ENCODE measurements around the gene DCUN1D4.

DCUN1D4 gene

DNA sequence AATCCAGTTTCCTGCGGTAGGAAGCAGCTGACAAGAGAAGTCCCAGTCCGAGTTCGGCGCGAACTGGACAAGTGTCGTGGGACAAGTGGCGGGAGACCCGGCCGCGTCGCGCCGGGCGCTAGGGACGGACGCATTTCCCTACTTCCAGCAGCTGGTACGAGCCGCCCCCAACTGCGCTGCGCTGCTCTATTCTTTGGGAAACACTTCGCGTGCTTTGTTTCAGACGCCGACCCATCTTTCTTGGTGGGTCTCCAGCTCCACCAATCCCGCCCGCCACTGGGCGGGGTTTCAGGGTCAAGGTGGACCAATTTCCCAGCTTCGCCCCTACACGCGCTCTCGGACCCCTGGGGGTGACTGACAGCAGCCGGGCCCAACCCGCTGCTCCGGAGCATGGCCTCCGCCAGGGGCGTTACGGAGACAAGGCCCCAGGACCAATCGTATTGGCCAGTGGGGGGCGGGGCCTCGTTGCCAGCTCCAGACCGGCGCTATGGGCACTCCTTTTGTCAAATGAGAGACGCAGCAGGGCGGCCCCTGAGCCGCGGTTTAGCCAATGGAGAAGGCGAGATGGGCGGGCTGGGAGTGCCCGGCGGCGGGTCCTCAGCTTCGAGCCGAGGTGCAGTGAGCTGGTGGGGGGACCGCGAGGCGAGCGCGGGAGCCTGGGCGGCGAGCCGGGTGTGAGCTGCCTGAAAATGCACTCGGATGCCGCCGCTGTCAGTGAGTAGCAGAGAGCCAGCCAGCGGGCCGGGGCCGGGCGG is at the start of gene DCUN1D4:
TSS of gene DCUN1D4 (plus strand) at position 600 of the 755 bp plus-strand sequence. CDS start at position 690, 90 bp downstream.
- peak; percentile 97 for DNase-seq

DNA sequence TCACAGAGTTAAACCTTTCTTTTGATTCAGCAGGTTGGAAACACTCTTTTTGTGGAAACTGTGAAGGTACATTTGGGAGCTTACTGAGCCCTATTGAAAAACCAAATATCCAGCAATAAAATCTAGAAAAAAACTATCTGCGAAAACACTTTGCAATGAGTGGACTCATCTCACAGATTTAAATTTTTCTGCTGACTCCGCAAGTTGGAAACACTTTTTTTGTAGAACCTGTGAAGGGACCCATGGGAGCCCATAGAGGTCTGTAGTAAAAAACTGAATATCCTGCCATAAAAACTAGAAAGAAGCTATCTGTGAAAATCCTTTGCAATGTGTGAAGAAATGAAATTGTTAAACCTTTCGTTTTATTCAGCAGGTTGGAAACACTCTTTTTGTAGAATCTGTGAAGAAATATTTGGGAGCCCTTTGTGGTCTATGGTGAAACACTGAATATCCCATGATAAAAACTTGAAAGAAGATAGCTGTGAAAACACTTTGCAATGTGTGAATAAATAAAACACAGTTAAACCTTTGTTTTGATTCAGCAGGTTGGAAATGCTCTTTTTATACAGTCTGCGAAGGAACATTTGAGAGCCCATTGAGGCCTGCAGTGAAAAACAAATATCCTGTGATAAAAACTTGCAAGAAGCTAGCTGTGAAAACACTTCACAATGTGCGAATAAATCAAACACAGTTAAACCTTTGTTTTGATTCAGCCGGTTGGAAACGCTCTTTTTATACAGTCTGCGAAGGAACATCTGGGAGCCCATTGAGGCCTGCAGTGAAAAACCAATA is 22.3 kb upstream of the DCUN1D4 start:
- no peak for DNase-seq

DNA sequence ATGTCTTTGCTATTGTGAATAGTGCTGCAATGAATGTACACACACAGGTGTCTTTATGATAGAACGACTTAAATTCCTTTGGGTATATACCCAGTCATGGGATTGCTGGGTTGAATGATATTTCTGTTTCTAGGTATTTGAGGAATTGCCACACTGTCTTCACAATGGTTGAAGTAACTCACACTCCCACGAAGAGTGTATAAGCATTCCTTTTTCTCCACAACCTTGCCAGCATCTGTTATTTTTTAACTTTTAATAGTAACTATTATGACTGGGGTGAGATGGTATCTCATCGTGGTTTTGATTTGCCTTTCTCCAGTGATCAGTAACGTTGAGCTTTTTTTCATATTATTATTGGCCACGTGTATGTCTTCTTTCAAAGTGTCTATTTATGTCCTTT is 17.6 kb upstream of the DCUN1D4 start:
- no peak for DNase-seq

DNA sequence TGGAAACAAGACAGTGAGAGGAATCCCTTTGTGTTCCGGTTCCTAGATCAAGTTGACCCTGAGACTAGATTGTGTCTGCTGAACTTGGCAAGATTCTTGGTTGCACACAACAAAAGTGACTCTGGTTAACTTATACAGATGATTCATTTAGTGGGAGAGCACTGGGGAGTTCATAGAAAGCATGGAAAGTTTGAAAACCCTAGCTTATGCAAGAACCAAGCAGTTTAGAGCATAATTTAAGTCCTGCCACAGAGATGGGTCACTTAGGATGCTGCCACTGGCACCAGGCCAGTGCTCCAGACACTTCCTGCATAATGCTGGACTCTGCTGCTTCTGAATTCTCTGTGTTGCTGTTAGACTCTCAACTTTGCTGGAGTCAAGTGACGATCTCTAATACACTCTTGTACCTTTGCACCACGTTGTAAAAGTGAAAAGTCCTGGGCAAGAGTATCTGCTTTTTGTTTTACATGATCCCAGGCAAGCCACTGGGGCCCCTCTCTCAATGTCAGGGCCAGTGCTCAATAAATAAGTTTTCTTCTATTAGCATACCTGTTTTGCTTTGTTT is 12.7 kb upstream of the DCUN1D4 start:
- DNase-seq = no peak

GRCh38 chr4:51831133-51831532 is 11.8 kb upstream of the DCUN1D4 start:
- DNase-seq = no peak

DNA sequence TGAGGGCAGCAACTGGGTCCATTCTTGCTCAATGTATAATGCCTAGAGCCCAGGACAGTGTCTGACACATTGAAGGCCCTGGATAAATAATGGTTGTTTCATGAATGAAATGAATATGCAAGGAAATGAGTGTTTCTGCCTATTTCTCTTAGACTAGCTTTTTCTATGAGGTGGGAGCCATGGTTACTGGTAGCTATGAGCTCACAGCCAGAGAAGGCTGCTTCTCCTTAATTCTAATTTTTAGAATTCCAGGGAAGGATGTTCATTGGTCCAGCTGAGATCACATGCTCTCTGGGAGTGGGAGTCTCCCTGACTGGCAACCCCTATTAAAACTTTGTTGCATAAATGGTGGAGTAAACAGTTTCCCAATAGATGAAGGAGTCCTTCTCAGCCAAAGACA is 9.7 kb upstream of the DCUN1D4 start:
- no peak for DNase-seq

GRCh38 chr4:51835079-51835478 is 7.9 kb upstream of the DCUN1D4 start:
- DNase-seq = no peak

DNA sequence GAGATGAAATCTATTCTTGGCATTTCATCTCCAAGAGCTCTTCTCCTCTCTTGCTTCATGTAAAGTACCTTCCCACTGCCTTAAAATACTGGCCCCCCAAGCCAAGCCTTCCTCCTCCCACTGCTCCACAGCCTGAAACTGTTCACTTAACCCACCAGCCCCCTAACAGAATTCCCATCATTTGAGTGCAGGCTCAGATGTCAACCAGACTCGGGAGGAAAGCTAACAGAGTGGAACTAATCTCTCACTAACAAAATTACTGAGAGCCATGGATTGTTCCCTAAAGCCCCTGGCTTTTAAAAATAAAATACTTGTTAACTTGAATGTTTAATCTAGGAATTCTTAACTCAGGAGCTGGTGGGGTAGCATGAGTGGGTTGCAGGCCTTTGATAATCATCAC is 7.1 kb upstream of the DCUN1D4 start:
- DNase-seq = no peak

DNA sequence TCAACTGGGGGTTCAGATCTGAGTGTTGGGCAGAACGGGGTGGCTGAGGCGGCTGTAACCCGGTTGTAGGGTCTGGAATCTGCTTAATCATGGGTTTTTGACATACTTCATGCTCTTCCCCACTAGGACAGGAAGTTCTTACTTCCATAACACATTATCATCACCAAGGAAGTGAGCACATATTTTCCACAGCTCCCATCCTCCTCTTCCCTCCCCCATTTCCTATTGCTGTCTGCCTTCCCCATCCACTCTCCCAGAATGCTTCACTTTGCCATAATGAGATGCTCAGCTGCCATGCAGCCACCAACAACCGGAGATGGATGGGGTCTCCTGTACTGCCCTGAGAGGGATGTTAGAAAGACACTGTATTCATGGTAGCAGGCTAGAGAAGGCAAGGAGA is 6.4 kb upstream of the DCUN1D4 start:
- no peak for DNase-seq

DNA sequence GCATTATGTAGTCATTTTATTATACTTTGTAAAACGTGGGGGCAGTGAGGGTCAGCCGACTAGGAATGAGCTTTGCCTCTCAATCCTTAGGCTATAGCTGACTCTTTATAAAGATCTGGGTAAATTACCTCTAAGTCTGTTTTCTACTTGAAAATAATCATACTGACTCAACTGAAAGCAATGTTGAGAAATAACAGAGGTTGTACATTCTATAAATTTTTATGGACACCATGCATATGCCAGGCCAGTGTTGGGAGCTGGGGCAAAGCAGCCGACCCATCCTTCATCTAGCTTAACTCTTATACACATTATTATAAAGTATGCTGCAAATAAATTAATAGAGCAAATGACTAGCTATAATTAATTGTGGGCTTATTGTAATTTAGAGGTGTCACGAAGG is 2.2 kb upstream of the DCUN1D4 start:
- no peak for DNase-seq

DNA sequence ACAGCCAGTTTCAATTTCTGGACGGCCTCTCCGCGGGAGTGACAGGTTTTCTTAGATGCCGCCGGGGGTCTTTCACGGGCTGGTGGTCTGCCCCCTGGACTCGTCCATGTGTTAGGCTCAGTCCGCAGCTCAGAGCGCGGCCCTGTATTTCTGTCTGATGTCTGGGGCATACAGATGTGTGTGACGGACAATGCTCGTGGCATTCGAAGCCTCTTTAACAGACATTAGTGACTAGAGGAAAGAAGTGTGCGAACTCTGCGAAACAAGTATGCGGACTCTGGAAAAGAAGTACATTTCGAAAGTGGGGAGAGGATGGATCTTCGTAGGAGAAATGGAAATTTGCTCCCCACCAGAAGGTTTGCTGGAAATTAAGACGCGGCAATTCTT is 793 bp upstream of the DCUN1D4 start:
- no peak for DNase-seq

DNA sequence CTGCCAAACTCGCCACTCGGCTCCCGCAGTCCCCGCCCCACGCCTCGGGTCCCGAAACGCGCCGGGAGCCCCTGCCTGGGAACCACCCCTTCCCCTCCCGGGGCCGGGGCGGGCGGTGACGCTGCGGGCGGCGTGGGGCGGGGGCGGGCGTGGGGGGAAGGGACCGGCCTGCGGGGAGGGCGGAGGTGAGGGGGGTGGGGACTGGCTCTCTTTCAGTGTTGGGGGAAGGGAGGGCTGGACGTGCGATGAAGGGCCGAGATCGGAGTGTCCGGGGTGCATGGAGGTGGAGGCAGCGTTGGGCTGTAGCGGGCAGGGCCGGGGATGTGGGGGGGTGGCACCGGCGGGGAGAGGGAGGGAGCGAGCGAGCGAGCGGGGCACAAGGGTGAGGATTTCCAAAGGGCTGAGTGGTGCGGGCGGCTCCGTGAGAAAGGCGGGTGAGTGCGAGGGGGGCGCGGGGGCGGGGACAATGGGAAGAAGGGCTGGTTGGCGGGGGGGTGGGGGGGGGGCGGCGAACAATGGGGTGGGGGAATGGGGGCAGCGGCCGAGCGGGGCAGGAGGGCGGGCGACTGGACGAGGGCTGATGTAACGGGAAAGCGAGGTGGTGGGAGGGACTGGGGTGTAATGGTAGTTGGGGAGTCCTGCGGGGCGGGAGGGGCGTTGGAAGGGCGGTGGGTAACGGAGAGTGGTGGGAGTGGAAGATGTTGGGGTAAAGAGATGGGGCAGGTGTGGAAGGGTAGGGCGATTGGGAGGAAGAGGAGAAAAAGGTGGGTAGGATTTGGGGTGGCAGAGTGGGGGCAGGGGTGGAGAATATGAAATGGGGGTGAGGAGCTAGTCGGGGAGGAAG is 578 bp downstream of the DCUN1D4 start:
- DNase-seq = no peak

GRCh38 chr4:51844153-51845054 is 1.5 kb downstream of the DCUN1D4 start:
- peak; percentile 65 for DNase-seq

DNA sequence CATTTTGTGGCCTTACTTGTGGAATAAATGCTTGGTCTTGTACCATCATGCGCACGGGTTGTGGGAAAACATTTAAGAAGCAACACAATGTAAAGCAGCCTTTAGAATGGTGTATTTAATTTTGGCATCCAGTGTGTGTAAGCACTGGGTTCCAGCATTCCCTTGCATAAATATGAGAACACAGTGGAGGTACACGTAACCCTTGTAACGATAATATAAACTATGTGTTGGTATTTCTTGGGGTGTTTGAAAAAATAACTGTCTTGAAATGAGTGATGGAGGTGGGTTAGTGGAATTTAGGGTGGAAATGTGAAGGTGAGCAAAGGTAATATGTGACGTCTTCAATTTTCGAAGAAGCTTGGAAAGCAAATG is 2.1 kb downstream of the DCUN1D4 start:
- DNase-seq = no peak

- no peak for DNase-seq
These were observed 2.8 kb downstream of the DCUN1D4 start for GRCh38 chr4:51845711-51846110.

DNA sequence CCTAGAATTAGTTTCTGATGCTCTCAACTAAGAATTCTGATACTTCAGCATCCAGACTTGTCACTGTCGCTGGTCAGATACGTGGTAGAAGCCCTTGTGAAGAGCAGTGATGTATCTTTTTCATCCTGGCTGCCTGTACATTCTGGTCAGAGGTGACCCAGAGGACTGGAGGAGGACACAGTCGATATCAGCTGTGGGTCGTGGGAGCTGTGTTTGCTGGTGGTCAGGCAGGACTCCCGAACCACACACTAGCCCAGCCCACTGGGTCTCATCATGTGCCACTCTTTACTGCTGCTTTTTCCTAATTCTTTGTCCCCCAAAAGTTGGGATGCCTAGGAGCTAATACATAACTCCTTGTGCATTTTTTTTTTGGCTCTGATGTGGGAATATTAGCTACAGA is 6.5 kb downstream of the DCUN1D4 start:
- DNase-seq = no peak

DNA sequence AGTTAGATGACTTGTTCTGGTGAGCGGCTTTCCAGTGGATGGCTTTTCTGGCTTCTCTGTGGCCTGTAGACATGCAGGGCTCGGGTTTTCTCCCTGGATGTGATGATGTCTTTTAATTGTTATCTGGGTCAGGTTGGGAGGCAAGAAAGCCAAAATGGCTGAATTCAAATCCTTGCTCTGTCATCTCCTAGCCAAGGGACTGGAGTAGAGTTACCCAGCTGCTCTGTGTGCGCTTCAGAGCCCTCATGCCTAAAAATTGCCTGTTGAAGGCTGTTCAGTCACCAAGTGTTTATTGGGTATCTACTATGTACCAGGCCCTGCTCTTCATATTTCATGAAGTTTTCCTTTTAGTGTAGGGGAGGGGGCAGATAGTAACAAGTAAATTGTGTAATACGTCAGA is 7.3 kb downstream of the DCUN1D4 start:
- no peak for DNase-seq

DNA sequence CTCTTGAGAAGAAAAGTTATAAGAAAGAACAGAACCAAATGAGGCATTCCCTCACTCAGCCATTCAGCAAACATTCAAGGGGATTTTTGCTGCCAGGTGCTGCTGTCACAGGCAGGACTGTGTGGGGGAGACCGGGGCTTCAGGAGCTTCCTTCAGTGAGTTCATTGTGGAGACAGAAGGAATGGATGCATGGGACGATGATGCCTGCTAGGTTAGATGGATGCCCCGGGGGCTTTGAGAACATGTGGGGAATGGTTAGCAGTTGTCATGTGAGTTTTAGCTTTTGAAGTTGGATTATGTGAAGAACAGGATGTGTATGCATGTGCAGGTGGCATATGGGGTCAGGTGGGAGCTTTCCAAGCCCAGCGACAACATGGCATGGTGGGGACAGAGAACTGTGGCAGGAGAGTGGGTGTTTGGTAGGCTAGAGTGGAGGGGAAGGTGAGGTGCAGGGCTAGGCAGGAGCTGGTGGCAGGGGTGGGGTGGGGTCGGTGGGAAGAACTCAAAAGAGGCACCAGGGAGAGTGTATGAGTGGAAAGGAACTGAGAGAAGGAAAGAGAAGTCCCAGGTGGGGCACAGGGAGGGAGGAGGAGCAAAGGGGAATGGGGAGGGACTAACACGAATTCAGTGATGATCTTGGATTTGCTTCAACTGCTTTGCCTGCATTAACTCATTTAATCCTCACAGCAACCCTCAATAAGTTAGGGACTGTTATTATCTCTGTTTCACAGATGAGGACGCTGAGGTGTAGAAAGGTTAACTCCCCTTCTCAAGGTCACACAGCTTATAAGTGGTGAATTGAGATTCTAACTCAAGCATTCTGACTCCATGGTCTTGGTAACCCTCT is 8.4 kb downstream of the DCUN1D4 start:
- no peak for DNase-seq

- DNase-seq = no peak
These were observed 9.0 kb downstream of the DCUN1D4 start for GRCh38 chr4:51851937-51852290.

GRCh38 chr4:51853027-51853682 is 10.2 kb downstream of the DCUN1D4 start:
- no peak for DNase-seq

DNA sequence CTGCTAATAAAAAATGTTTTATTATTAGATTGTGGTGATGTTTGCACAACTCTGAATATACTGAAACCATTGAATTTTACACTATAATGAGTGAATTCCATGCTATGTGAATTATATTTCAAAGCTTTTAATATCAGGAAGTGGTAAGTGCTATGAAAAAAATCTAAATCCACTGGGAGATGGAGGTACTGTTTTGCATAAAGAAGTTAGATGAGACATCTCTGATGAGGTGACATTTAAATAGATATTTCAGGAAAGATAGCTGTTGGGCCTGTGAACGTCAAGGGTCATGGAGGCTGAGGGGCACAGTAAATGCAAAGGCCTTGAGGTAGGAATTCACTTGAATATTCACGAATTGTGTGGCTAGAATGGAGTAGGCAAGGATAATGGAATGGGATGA is 12.3 kb downstream of the DCUN1D4 start:
- DNase-seq = no peak
